Fibroblast of lung (primary cell): ENCODE results near the gene MRPL19. TPM values are rescaled to one million over a fixed set of nuclear protein-coding genes. Genes with fewer than 3 reads are reported as not detected.

Source experiments
- DNase-seq, 2 donors: peaks; one replicate each; pipeline versions ENCODE4 v3.0.0 to v3.0.0-alpha.2; 2010; ENCODE audit warnings: low read depth in 2 of 2
- H2AFZ ChIP-seq: 2 replicates; pipeline ENCODE4 v1.5.1; 2012; ENCODE audit warnings: low read length, control low read depth, inconsistent platforms
- H3K27ac ChIP-seq: 2 replicates; pipeline ENCODE4 v1.5.1; 2011; ENCODE audit warnings: low read length, control low read depth; ENCODE audit not compliant: insufficient read depth
- H3K27me3 ChIP-seq: 2 replicates; pipeline ENCODE4 v1.5.1; 2011; ENCODE audit warnings: mild to moderate bottlenecking, low read length; ENCODE audit not compliant: control insufficient read depth, insufficient read depth
- H3K36me3 ChIP-seq: 2 replicates; pipeline ENCODE4 v1.5.1; 2011; ENCODE audit warnings: low read length; ENCODE audit not compliant: control insufficient read depth, insufficient read depth
- H3K4me1 ChIP-seq: 2 replicates; pipeline ENCODE4 v1.5.1; 2011; ENCODE audit warnings: low read length; ENCODE audit not compliant: control insufficient read depth, insufficient read depth; ENCODE audit errors: extremely low read depth
- H3K4me2 ChIP-seq: 2 replicates; pipeline ENCODE4 v1.5.1; 2011; ENCODE audit warnings: low read length, control low read depth; ENCODE audit not compliant: insufficient read depth; ENCODE audit errors: extremely low read depth
- H3K4me3 ChIP-seq, 4 experiments: fragments of 200-600 bp in 1 of 4; sonication (generic) in 1 of 4; replicated peaks in 1 of 4; 2 replicates each; pipeline ENCODE4 v1.5.1; 2011 to 2016; ENCODE audit warnings: low read length in 4 of 4, low read depth in 3 of 4, mild to moderate bottlenecking in 3 of 4, control low read depth in 2 of 4, inconsistent platforms in 1 of 4, mixed read lengths in 1 of 4; ENCODE audit not compliant: insufficient read depth in 1 of 4; ENCODE audit errors: control extremely low read depth in 1 of 4
- H3K79me2 ChIP-seq: 2 replicates; pipeline ENCODE4 v1.5.1; 2012; ENCODE audit warnings: mild to moderate bottlenecking, low read length, inconsistent platforms; ENCODE audit not compliant: control insufficient read depth, insufficient read depth
- H3K9ac ChIP-seq: 2 replicates; pipeline ENCODE4 v1.5.1; 2011; ENCODE audit warnings: mild to moderate bottlenecking, low read length, control low read depth; ENCODE audit not compliant: insufficient read depth
- H3K9me3 ChIP-seq: 2 replicates; pipeline ENCODE4 v1.5.1; 2012; ENCODE audit warnings: low read depth, low read length; ENCODE audit not compliant: control insufficient read depth, insufficient read depth
- H4K20me1 ChIP-seq: 2 replicates; pipeline ENCODE4 v1.5.1; 2011; ENCODE audit warnings: low read length; ENCODE audit not compliant: control insufficient read depth, insufficient read depth; ENCODE audit errors: extremely low read depth
- EZH2 ChIP-seq: IDR thresholded peaks from 2 replicates; pipeline ENCODE4 v1.5.1; 2012; ENCODE audit warnings: low read length, control low read depth, mild to moderate bottlenecking; ENCODE audit errors: missing control alignments
- polyA plus RNA-seq, 2 donors: library from polyadenylated mRNA; depleted of rRNA in 1 of 2; stranded (reverse) in 1 of 2; unstranded in 1 of 2; fragments of >200 nt; gene quantifications; 2 replicates each; pipeline ENCODE4 v1.2.1, GENCODE V29; 2011 to 2012; ENCODE audit warnings: missing spikeins in 1 of 2
- total RNA-seq: library from RNA; depleted of rRNA; stranded (reverse); fragments of >200 nt; gene quantifications from 2 replicates; pipeline ENCODE4 v1.2.1, GENCODE V29; 2014
- TF ChIP-seq, protein P1 (sequence below), 2 donors: IDR thresholded peaks in 1 of 2; conservative IDR thresholded peaks in 1 of 2; 1 replicate in 1 of 2; 2 replicates in 1 of 2; pipeline ENCODE4 v1.5.1; 2011 to 2012; ENCODE audit warnings: low read length in 2 of 2, control low read depth in 1 of 2, inconsistent platforms in 1 of 2, low read depth in 1 of 2, mild to moderate bottlenecking in 1 of 2

The MRPL19 gene
- total and polyA plus RNA-seq, 2 donors (not counting 1 experiment from before 2014, with no cell fraction given): 36.2 to 39.3 TPM

GRCh38 chr2:75622929-75623328 is 23.7 kb upstream of the MRPL19 start:
- TF ChIP-seq EZH2: no peak
- TF ChIP-seq, protein P1, sequence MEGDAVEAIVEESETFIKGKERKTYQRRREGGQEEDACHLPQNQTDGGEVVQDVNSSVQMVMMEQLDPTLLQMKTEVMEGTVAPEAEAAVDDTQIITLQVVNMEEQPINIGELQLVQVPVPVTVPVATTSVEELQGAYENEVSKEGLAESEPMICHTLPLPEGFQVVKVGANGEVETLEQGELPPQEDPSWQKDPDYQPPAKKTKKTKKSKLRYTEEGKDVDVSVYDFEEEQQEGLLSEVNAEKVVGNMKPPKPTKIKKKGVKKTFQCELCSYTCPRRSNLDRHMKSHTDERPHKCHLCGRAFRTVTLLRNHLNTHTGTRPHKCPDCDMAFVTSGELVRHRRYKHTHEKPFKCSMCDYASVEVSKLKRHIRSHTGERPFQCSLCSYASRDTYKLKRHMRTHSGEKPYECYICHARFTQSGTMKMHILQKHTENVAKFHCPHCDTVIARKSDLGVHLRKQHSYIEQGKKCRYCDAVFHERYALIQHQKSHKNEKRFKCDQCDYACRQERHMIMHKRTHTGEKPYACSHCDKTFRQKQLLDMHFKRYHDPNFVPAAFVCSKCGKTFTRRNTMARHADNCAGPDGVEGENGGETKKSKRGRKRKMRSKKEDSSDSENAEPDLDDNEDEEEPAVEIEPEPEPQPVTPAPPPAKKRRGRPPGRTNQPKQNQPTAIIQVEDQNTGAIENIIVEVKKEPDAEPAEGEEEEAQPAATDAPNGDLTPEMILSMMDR (conservative IDR thresholded peaks at IDR 0.05 in 1 of 2, IDR thresholded peaks at IDR 0.05 in 1 of 2; ENCODE audit: low read depth in 1 of 2, low read length in 2 of 2): no peak
- no peak overlapping the region for H2AFZ ChIP-seq
- no peak overlapping the region for H3K4me3 ChIP-seq
- H3K27me3 ChIP-seq: no peaks in the 10 kb centered on the region
- H3K79me2 ChIP-seq: no peaks in the 10 kb centered on the region
- peaks cover 3% of the 10 kb centered on the region for H3K4me1 ChIP-seq
- no peak overlapping the region for H3K4me2 ChIP-seq
- no peaks in the 10 kb centered on the region for H4K20me1 ChIP-seq
- H3K9me3 ChIP-seq: no peaks in the 10 kb centered on the region
- no peak overlapping the region for H3K9ac ChIP-seq
- H3K27ac ChIP-seq: no peak overlapping the region
- no peak for DNase-seq
- H3K36me3 ChIP-seq: no peaks in the 10 kb centered on the region

DNA sequence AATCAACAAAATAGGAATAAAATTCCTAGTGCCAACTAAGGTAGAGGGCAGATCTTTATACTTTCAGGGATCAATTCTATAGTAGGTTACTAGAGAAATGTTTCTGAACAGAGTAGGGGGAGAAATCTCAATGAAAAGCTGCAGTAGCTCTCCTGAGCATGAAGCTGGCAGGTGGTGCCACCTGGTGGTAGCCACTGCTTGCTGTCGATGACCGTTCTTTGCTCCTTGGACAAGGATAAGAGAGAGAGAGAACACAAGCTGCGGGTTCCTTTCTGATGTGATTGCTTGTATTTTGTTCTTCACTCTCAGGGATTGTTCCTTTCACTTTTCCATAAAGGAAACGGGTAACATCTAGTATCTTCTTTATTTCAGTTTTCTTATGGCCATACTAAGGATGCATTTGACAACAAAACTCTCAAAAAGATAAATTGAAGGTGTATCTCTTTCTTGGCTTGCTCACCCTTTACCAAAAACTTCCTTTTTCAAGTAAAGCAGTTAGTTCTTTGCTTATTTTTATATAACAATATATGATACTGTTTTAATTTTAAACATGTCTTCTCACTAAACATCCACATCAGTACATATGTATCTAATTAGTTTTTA is 18.6 kb upstream of the MRPL19 start:
- Histone ChIP-seq H3K27ac (no peak overlapping the region), H4K20me1 (no peaks in the 10 kb centered on the region), H3K27me3 (no peaks in the 10 kb centered on the region), H2AFZ (no peak overlapping the region), H3K9me3 (no peaks in the 10 kb centered on the region), H3K4me1 (peaks cover 2% of the 10 kb centered on the region), H3K4me2 (no peak overlapping the region), H3K9ac (no peak overlapping the region), H3K79me2 (no peaks in the 10 kb centered on the region), H3K4me3 (no peak overlapping the region), H3K36me3 (no peaks in the 10 kb centered on the region)
- TF ChIP-seq EZH2: no peak
- TF ChIP-seq, protein P1 (conservative IDR thresholded peaks at IDR 0.05 in 1 of 2, IDR thresholded peaks at IDR 0.05 in 1 of 2; ENCODE audit: low read depth in 1 of 2, low read length in 2 of 2): peak; percentile 96 to 99
- peak; percentile 66 to 76 for DNase-seq

DNA sequence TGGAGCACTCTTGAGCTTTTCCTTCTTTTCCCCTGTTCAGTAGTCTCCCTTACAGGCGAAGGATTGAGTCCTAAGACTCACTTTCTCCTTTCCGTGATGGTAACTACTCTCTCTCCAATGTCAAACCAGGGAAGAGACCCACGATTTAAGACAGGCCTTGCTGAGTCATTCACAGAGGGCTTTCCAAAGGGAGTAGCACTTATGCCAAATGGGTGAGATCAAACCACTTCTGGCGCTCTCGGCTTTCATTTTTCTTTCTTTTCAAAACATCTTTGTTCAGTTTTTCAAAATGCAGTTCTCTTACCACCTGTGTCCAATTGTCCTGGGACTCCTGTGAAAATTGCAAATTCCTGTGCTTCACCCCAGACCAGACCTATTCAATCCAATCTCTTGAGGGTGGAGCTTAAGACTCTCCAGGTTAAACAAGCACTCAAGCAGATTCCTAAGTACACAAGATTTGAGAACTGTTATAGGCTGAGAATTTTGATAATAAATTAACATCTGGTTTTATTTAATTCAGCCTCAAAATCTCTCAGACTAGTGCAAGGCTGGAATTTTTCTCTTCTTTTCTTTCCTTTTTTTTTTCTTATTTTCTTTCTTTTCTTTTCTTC is 14.4 kb upstream of the MRPL19 start:
- Histone ChIP-seq H3K4me3 (peak overlapping the region in 1 of 4 experiments; percentile 29), H3K9ac (no peak overlapping the region), H3K9me3 (no peaks in the 10 kb centered on the region), H3K27ac (no peak overlapping the region), H3K4me2 (peak overlapping the region; percentile 29), H3K27me3 (no peaks in the 10 kb centered on the region), H3K36me3 (no peaks in the 10 kb centered on the region), H4K20me1 (no peaks in the 10 kb centered on the region), H2AFZ (no peak overlapping the region), H3K79me2 (no peaks in the 10 kb centered on the region), H3K4me1 (peaks cover 2% of the 10 kb centered on the region)
- no peak for TF ChIP-seq EZH2
- TF ChIP-seq, protein P1 (conservative IDR thresholded peaks at IDR 0.05 in 1 of 2, IDR thresholded peaks at IDR 0.05 in 1 of 2; ENCODE audit: low read depth in 1 of 2, low read length in 2 of 2): no peak
- peak in 1 of 2 donors; percentile 63 for DNase-seq
